H1 (cell line): ENCODE measurements around the gene TFR2. TPM values are rescaled to one million over a fixed set of nuclear protein-coding genes. Genes with fewer than 3 reads are reported as not detected.

Experiments
- ATF2 ChIP-seq: IDR thresholded peaks from 2 replicates; pipeline ENCODE4 v1.6.1; 2012; ENCODE audit warnings: low read length, inconsistent platforms
- CBX5 ChIP-seq: fragments of 300-800, 300-1000 bp; sonication (generic); IDR thresholded peaks from 2 replicates; pipeline ENCODE4 v1.7.1; 2016; ENCODE audit warnings: antibody characterized with exemption, low read length, low read depth
- CBX8 ChIP-seq: fragments of 300-800, 300-1000 bp; sonication (generic); IDR thresholded peaks from 2 replicates; pipeline ENCODE4 v1.7.1; 2016; ENCODE audit warnings: low read depth, low read length, borderline replicate concordance
- CHD1 ChIP-seq: IDR thresholded peaks from 2 replicates; pipeline ENCODE4 v1.6.1; 2012; ENCODE audit warnings: low read depth, low read length, improper control_type of control experiment
- CREB1 ChIP-seq: IDR thresholded peaks from 2 replicates; pipeline ENCODE4 v1.6.1; 2012; ENCODE audit warnings: inconsistent platforms
- EP300 ChIP-seq, 2 experiments: IDR thresholded peaks; 1 replicate in 1 of 2; 2 replicates in 1 of 2; pipeline ENCODE4 v1.6.1; 2011 to 2012; ENCODE audit warnings: low read depth in 2 of 2, low read length in 2 of 2, mild to moderate bottlenecking in 2 of 2, borderline replicate concordance in 1 of 2, inconsistent platforms in 1 of 2, moderate library complexity in 1 of 2
- EZH2 ChIP-seq: fragments of 200-600 bp; sonication (generic); IDR thresholded peaks from 2 replicates; pipeline ENCODE4 v1.7.1; 2012; ENCODE audit warnings: low read depth, mild to moderate bottlenecking, moderate library complexity, low read length, inconsistent platforms; ENCODE audit not compliant: severe bottlenecking
- FOSL1 ChIP-seq: IDR thresholded peaks from 2 replicates; pipeline ENCODE4 v1.6.1; 2011; ENCODE audit warnings: mild to moderate bottlenecking, low read depth, low read length, moderate library complexity; ENCODE audit not compliant: insufficient read depth
- GTF2F1 ChIP-seq: IDR thresholded peaks from 2 replicates; pipeline ENCODE4 v1.6.1; 2012; ENCODE audit warnings: low read depth, low read length, improper control_type of control experiment, borderline replicate concordance
- HDAC2 ChIP-seq, 2 experiments: fragments of 300-600 bp in 1 of 2; sonication (generic) in 1 of 2; IDR thresholded peaks; 2 replicates each; pipeline ENCODE4 v1.6.1; 2011 to 2012; ENCODE audit warnings: low read depth in 2 of 2, low read length in 2 of 2, mild to moderate bottlenecking in 2 of 2, moderate library complexity in 2 of 2, borderline replicate concordance in 1 of 2, inconsistent platforms in 1 of 2
- KDM1A ChIP-seq: fragments of 200-600, 300-600 bp; sonication (generic); IDR thresholded peaks from 2 replicates; pipeline ENCODE4 v1.7.1; 2016; ENCODE audit warnings: mild to moderate bottlenecking, low read length, borderline replicate concordance
- POLR2AphosphoS5 ChIP-seq: IDR thresholded peaks from 2 replicates; pipeline ENCODE4 v1.6.1; 2011; ENCODE audit warnings: low read depth, low read length
- RBBP5 ChIP-seq: IDR thresholded peaks from 2 replicates; pipeline ENCODE4 v1.7.1; 2012; ENCODE audit warnings: low read depth, mild to moderate bottlenecking, inconsistent platforms, low read length, moderate library complexity, borderline replicate concordance
- RFX5 ChIP-seq: IDR thresholded peaks from 2 replicates; pipeline ENCODE4 v1.6.1; 2011; ENCODE audit warnings: low read depth, low read length, improper control_type of control experiment, borderline replicate concordance
- RNF2 ChIP-seq: fragments of 200-900, 300-1000 bp; sonication (generic); IDR thresholded peaks from 2 replicates; pipeline ENCODE4 v1.7.1; 2016; ENCODE audit warnings: borderline replicate concordance, low read depth, mild to moderate bottlenecking, antibody characterized with exemption, low read length; ENCODE audit not compliant: poor library complexity, severe bottlenecking; ENCODE audit errors: missing control alignments
- SAP30 ChIP-seq: fragments of 300-600 bp; sonication (generic); IDR thresholded peaks from 2 replicates; pipeline ENCODE4 v1.7.1; 2012; ENCODE audit warnings: low read length, moderate library complexity, mild to moderate bottlenecking, inconsistent platforms; ENCODE audit not compliant: insufficient read depth, insufficient replicate concordance
- TCF12 ChIP-seq: IDR thresholded peaks from 2 replicates; pipeline ENCODE4 v1.6.1; 2011; ENCODE audit warnings: low read depth, mild to moderate bottlenecking, low read length
- polyA plus RNA-seq, 7 experiments: library from polyadenylated mRNA; depleted of rRNA in 3 of 7; stranded (reverse) in 5 of 7; unstranded in 2 of 7; fragments of >200 nt in 5 of 7; fragments of 200-250 nt in 2 of 7; gene quantifications; 1 replicate in 5 of 7; 2 replicates in 1 of 7; 4 replicates in 1 of 7; pipeline versions ENCODE4 v1.2.1 to v1.2.3, GENCODE V29; 2011 to 2013; ENCODE audit warnings: missing spikeins in 2 of 7, mixed read lengths in 2 of 7
- total RNA-seq: library from RNA; stranded (reverse); fragmentation: NEBNext Ultra II Directional; extraction: Animal tissue kit (Norgen Biotek cat#: 25700); gene quantifications from 2 replicates; pipeline ENCODE4 v1.2.1, GENCODE V29; 2021

TFR2 gene
- total and polyA plus RNA-seq, 2 of the 8 experiments (the other 6 are each of a cell fraction or from before 2014, with no cell fraction given) = 4.6 to 5.7 TPM

GRCh38 chr7:100611983-100612729 is 29.2 kb downstream of the TFR2 start, which contains the start of gene MOSPD3 (continued):
- TF ChIP-seq EP300 (IDR thresholded peaks at IDR 0.05; ENCODE audit: borderline replicate concordance in 1 of 2, low read depth in 2 of 2, low read length in 2 of 2) (no peak), FOSL1 (no peak), CBX5 (no peak), ATF2 (no peak; the same call in 1 of the 2 replicates), SAP30 (no peak), HDAC2 (IDR thresholded peaks at IDR 0.05; ENCODE audit: borderline replicate concordance in 1 of 2, low read depth in 2 of 2, low read length in 2 of 2) (no peak), EZH2 (no peak), CHD1 (no peak), CREB1 (peak; percentile 72), POLR2AphosphoS5 (peak; percentile 69; the same call in 1 of the 2 replicates), RFX5 (peak; percentile 19; the same call in 1 of the 2 replicates), RNF2 (no peak), TCF12 (no peak), KDM1A (no peak), CBX8 (no peak), RBBP5 (no peak), GTF2F1 (no peak)
